H1 (cell line): ENCODE measurements around the gene RFX2. TPM values are rescaled to one million over a fixed set of nuclear protein-coding genes. Genes with fewer than 3 reads are reported as not detected.

Experiments used
- CTCF ChIA-PET: fragments of 300-600 bp; sonication (Branson Sonifier 250); formaldehyde crosslinking; loops from one replicate; lab custom pipeline; 2021; ENCODE audit not compliant: partially characterized antibody; lab: Charles Lee
- POLR2A ChIA-PET: fragments of 300-600 bp; sonication (Branson Sonifier 250); formaldehyde crosslinking; loops from one replicate; lab custom pipeline; 2021; ENCODE audit warnings: inconsistent platforms; ENCODE audit not compliant: partially characterized antibody; lab: Charles Lee
- DNase-seq, 2 experiments: peaks; one replicate each; pipeline versions ENCODE4 v3.0.0 to v3.0.0-alpha.2; 2010 to 2022; ENCODE audit warnings: low spot score in 2 of 2, low read depth in 1 of 2, mixed read lengths in 1 of 2
- FAIRE-seq: peaks from 2 replicates; lab custom pipeline; 2011; peaks lifted over from hg19 to GRCh38; lab: Jason Lieb, UNC
- H2AFZ ChIP-seq: 2 replicates; pipeline ENCODE4 v1.8.1; 2012; ENCODE audit warnings: low read length, inconsistent platforms
- H2AK5ac ChIP-seq: 2 replicates; pipeline ENCODE4 v1.6.1; 2013; ENCODE audit warnings: low read depth, low read length
- H2BK120ac ChIP-seq: replicated peaks from 2 replicates; pipeline ENCODE3; 2013; ENCODE audit warnings: low read depth, low read length, inconsistent platforms
- H2BK12ac ChIP-seq: 2 replicates; pipeline ENCODE4 v1.6.1; 2013; ENCODE audit warnings: low read depth, low read length
- H2BK15ac ChIP-seq: 2 replicates; pipeline ENCODE4 v1.6.1; 2013; ENCODE audit warnings: low read length
- H2BK20ac ChIP-seq: 2 replicates; pipeline ENCODE4 v1.6.1; 2013; ENCODE audit warnings: low read length
- H2BK5ac ChIP-seq: 2 replicates; pipeline ENCODE4 v1.6.1; 2013; ENCODE audit warnings: low read depth, low read length
- H3K14ac ChIP-seq: 2 replicates; pipeline ENCODE4 v1.6.1; 2013; ENCODE audit warnings: inconsistent platforms; ENCODE audit not compliant: insufficient read length
- H3K18ac ChIP-seq: 2 replicates; pipeline ENCODE4 v1.6.1; 2013; ENCODE audit warnings: low read length; ENCODE audit errors: extremely low read depth
- H3K23ac ChIP-seq: 2 replicates; pipeline ENCODE4 v1.6.1; 2013; ENCODE audit warnings: inconsistent platforms; ENCODE audit not compliant: insufficient read length
- H3K23me2 ChIP-seq: 2 replicates; pipeline ENCODE4 v1.6.1; 2013; ENCODE audit warnings: low read depth, low read length
- H3K27ac ChIP-seq: 2 replicates; pipeline ENCODE4 v1.6.1; 2011; ENCODE audit warnings: low read depth, low read length, inconsistent platforms
- H3K27me3 ChIP-seq, 4 experiments: replicated peaks in 1 of 4; 1 replicate in 1 of 4; 2 replicates in 3 of 4; pipeline versions ENCODE4 v1.6.1 to v1.8.1; 2011 to 2013; ENCODE audit warnings: low read length in 3 of 4, mild to moderate bottlenecking in 3 of 4, inconsistent platforms in 2 of 4, mixed read lengths in 2 of 4, moderate library complexity in 1 of 4; ENCODE audit not compliant: control insufficient read depth in 3 of 4, insufficient read depth in 3 of 4; ENCODE audit errors: extremely low read depth in 1 of 4
- H3K36me3 ChIP-seq, 4 experiments: 2 replicates each; pipeline versions ENCODE4 v1.6.1 to v1.8.1; 2011 to 2013; ENCODE audit warnings: mild to moderate bottlenecking in 4 of 4, low read length in 3 of 4, moderate library complexity in 2 of 4, control low read depth in 1 of 4, inconsistent platforms in 1 of 4; ENCODE audit not compliant: insufficient read depth in 4 of 4, control insufficient read depth in 2 of 4
- H3K4ac ChIP-seq: replicated peaks from 2 replicates; pipeline ENCODE3; 2013; ENCODE audit warnings: low read length, low read depth, mixed read lengths, inconsistent platforms; ENCODE audit not compliant: insufficient read length
- H3K4me1 ChIP-seq, 4 experiments: replicated peaks in 1 of 4; 1 replicate in 1 of 4; 2 replicates in 3 of 4; pipeline versions ENCODE4 v1.6.1 to v1.8.1; 2011 to 2013; ENCODE audit warnings: low read length in 3 of 4, inconsistent platforms in 2 of 4, mixed read lengths in 1 of 4; ENCODE audit not compliant: insufficient read depth in 4 of 4, control insufficient read depth in 3 of 4
- H3K4me2 ChIP-seq, 2 experiments: 2 replicates each; pipeline versions ENCODE4 v1.6.1 to v1.8.1; 2011 to 2013; ENCODE audit warnings: low read depth in 2 of 2, low read length in 2 of 2, control low read depth in 1 of 2, inconsistent platforms in 1 of 2, mild to moderate bottlenecking in 1 of 2; ENCODE audit not compliant: insufficient read depth in 1 of 2
- H3K4me3 ChIP-seq, 4 experiments: fragments of 200-600, 300-600 bp in 1 of 4; sonication (generic), shearing (Covaris generic), sonication (Bioruptor Twin) in 1 of 4; 2 replicates each; pipeline versions ENCODE4 v1.5.1 to v1.8.1; 2011 to 2016; ENCODE audit warnings: low read length in 4 of 4, low read depth in 3 of 4, control low read depth in 2 of 4, inconsistent platforms in 2 of 4, mild to moderate bottlenecking in 2 of 4, mixed read lengths in 1 of 4, moderate library complexity in 1 of 4; ENCODE audit not compliant: insufficient read depth in 2 of 4; ENCODE audit errors: extremely low read depth in 1 of 4
- H3K56ac ChIP-seq: replicated peaks from 2 replicates; pipeline ENCODE3; 2013; ENCODE audit warnings: low read depth, mild to moderate bottlenecking, mixed read lengths, low read length, inconsistent platforms; ENCODE audit not compliant: insufficient read length
- H3K79me1 ChIP-seq: 2 replicates; pipeline ENCODE4 v1.6.1; 2013; ENCODE audit warnings: low read depth, low read length, control low read depth
- H3K79me2 ChIP-seq, 2 experiments: 2 replicates each; pipeline versions ENCODE4 v1.6.1 to v1.8.1; 2012 to 2013; ENCODE audit warnings: low read length in 2 of 2, mild to moderate bottlenecking in 2 of 2, inconsistent platforms in 1 of 2; ENCODE audit not compliant: insufficient read depth in 2 of 2, control insufficient read depth in 1 of 2
- H3K9ac ChIP-seq, 4 experiments: replicated peaks in 1 of 4; 1 replicate in 1 of 4; 2 replicates in 3 of 4; pipeline versions ENCODE4 v1.6.1 to v1.8.1; 2011 to 2013; ENCODE audit warnings: low read depth in 3 of 4, low read length in 3 of 4, control low read depth in 2 of 4, mild to moderate bottlenecking in 2 of 4, moderate library complexity in 2 of 4, inconsistent platforms in 1 of 4; ENCODE audit errors: extremely low read depth in 1 of 4
- H3K9me3 ChIP-seq, 2 experiments: 2 replicates each; pipeline versions ENCODE4 v1.6.1 to v1.8.1; 2012 to 2013; ENCODE audit warnings: mild to moderate bottlenecking in 2 of 2, moderate library complexity in 2 of 2, control low read depth in 1 of 2, inconsistent platforms in 1 of 2, low read depth in 1 of 2, low read length in 1 of 2, mixed read lengths in 1 of 2; ENCODE audit not compliant: insufficient read depth in 2 of 2
- H4K20me1 ChIP-seq, 2 experiments: replicated peaks in 1 of 2; 2 replicates each; pipeline versions ENCODE3 to v1.8.1; 2011 to 2013; ENCODE audit warnings: inconsistent platforms in 2 of 2, low read length in 2 of 2, mild to moderate bottlenecking in 1 of 2; ENCODE audit not compliant: insufficient read depth in 2 of 2, control insufficient read depth in 1 of 2
- H4K5ac ChIP-seq: 2 replicates; pipeline ENCODE4 v1.6.1; 2013; ENCODE audit warnings: low read length, low read depth, mixed read lengths, inconsistent platforms; ENCODE audit not compliant: insufficient read length
- H4K8ac ChIP-seq: 2 replicates; pipeline ENCODE4 v1.8.0; 2013; ENCODE audit warnings: mild to moderate bottlenecking, moderate library complexity, low read length, inconsistent platforms; ENCODE audit not compliant: insufficient read depth; ENCODE audit errors: extremely low read depth
- H4K91ac ChIP-seq: replicated peaks from 2 replicates; pipeline ENCODE3; 2013; ENCODE audit warnings: low read length, mixed read lengths, inconsistent platforms; ENCODE audit not compliant: insufficient read length
- ASH2L ChIP-seq: fragments of 200-600, 300-600 bp; sonication (generic); IDR thresholded peaks from one replicate; pipeline ENCODE4 v1.7.1; 2017; ENCODE audit warnings: low read length
- ATF2 ChIP-seq: IDR thresholded peaks from 2 replicates; pipeline ENCODE4 v1.6.1; 2012; ENCODE audit warnings: low read length, inconsistent platforms
- CEBPB ChIP-seq: IDR thresholded peaks from 2 replicates; pipeline ENCODE4 v1.6.1; 2012; ENCODE audit warnings: low read depth, low read length
- CREB1 ChIP-seq: IDR thresholded peaks from 2 replicates; pipeline ENCODE4 v1.6.1; 2012; ENCODE audit warnings: inconsistent platforms
- CTCF ChIP-seq, 3 experiments: IDR thresholded peaks; 1 replicate in 2 of 3; 2 replicates in 1 of 3; pipeline versions ENCODE4 v1.5.1 to v1.6.1; 2011; ENCODE audit warnings: low read length in 3 of 3, mild to moderate bottlenecking in 3 of 3, inconsistent platforms in 2 of 3, low read depth in 1 of 3, moderate library complexity in 1 of 3; ENCODE audit not compliant: insufficient read depth in 1 of 3; ENCODE audit errors: control extremely low read depth in 1 of 3
- HDAC2 ChIP-seq, 2 experiments: fragments of 300-600 bp in 1 of 2; sonication (generic) in 1 of 2; IDR thresholded peaks; 2 replicates each; pipeline ENCODE4 v1.6.1; 2011 to 2012; ENCODE audit warnings: low read depth in 2 of 2, low read length in 2 of 2, mild to moderate bottlenecking in 2 of 2, moderate library complexity in 2 of 2, borderline replicate concordance in 1 of 2, inconsistent platforms in 1 of 2
- HDAC6 ChIP-seq: IDR thresholded peaks from one replicate; pipeline ENCODE4 v1.7.1; 2012; ENCODE audit warnings: low read depth, mild to moderate bottlenecking, inconsistent platforms, low read length, moderate library complexity
- SIN3A ChIP-seq, 2 experiments: IDR thresholded peaks in 1 of 2; conservative IDR thresholded peaks in 1 of 2; 2 replicates each; pipeline ENCODE4 v1.6.1; 2011 to 2012; ENCODE audit warnings: low read length in 2 of 2, improper control_type of control experiment in 1 of 2, low read depth in 1 of 2, mild to moderate bottlenecking in 1 of 2
- USF2 ChIP-seq: IDR thresholded peaks from 2 replicates; pipeline ENCODE4 v1.6.1; 2011; ENCODE audit warnings: low read length, improper control_type of control experiment
- polyA plus RNA-seq, 7 experiments: library from polyadenylated mRNA; depleted of rRNA in 3 of 7; stranded (reverse) in 5 of 7; unstranded in 2 of 7; fragments of >200 nt in 5 of 7; fragments of 200-250 nt in 2 of 7; gene quantifications; 1 replicate in 5 of 7; 2 replicates in 1 of 7; 4 replicates in 1 of 7; pipeline versions ENCODE4 v1.2.1 to v1.2.3, GENCODE V29; 2011 to 2013; ENCODE audit warnings: missing spikeins in 2 of 7, mixed read lengths in 2 of 7
- total RNA-seq: library from RNA; stranded (reverse); fragmentation: NEBNext Ultra II Directional; extraction: Animal tissue kit (Norgen Biotek cat#: 25700); gene quantifications from 2 replicates; pipeline ENCODE4 v1.2.1, GENCODE V29; 2021

Gene RFX2
- total and polyA plus RNA-seq, 2 of the 8 experiments (the other 6 are each of a cell fraction or from before 2014, with no cell fraction given): 4.8 to 5.3 TPM

GRCh38 chr19:6119031-6119430 lies 8.7 kb upstream of the RFX2 start:
- no peak overlapping the region for H4K8ac ChIP-seq
- no peak overlapping the region for H4K91ac ChIP-seq
- ChIA-PET POLR2A (interaction anchor here (0.6 kb wide), 1 partner anchor 145 kb away, joined by 3 read pairs; no protein-coding TSS in a partner anchor), CTCF (no interaction called here)
- no peak overlapping the region for H3K4me3 ChIP-seq
- no peak overlapping the region for H3K56ac ChIP-seq
- no peaks in the 10 kb centered on the region; the same call in 1 of the 2 replicates for H3K23me2 ChIP-seq
- H2AFZ ChIP-seq: no peak overlapping the region
- H3K4me2 ChIP-seq: no peak overlapping the region
- H3K4me1 ChIP-seq: no peaks in the 10 kb centered on the region
- no peaks in the 10 kb centered on the region for H3K36me3 ChIP-seq
- H2BK12ac ChIP-seq: no peak overlapping the region
- no peak overlapping the region for H3K18ac ChIP-seq
- FAIRE-seq (no peak), DNase-seq (no peak)
- no peak overlapping the region for H3K14ac ChIP-seq
- H4K5ac ChIP-seq: no peak overlapping the region
- H4K20me1 ChIP-seq: no peaks in the 10 kb centered on the region
- no peak overlapping the region for H2BK20ac ChIP-seq
- H3K9ac ChIP-seq: no peak overlapping the region
- no peak overlapping the region for H2BK15ac ChIP-seq
- no peak overlapping the region for H2BK120ac ChIP-seq
- no peaks in the 10 kb centered on the region for H3K79me2 ChIP-seq
- no peaks in the 10 kb centered on the region for H3K79me1 ChIP-seq
- peaks cover 0 to 7% of the 10 kb centered on the region in 2 experiments; a peak in 1 of 4 replicates for H3K9me3 ChIP-seq
- TF ChIP-seq HDAC2 (IDR thresholded peaks at IDR 0.05; ENCODE audit: borderline replicate concordance in 1 of 2, low read depth in 2 of 2, low read length in 2 of 2): no peak
- no peak for TF ChIP-seq CTCF (IDR thresholded peaks at IDR 0.05; ENCODE audit: control extremely low read depth in 1 of 3, insufficient read depth in 1 of 3, low read depth in 1 of 3, low read length in 3 of 3)
- TF ChIP-seq HDAC6: no peak
- TF ChIP-seq ASH2L: no peak
- TF ChIP-seq CEBPB: no peak
- TF ChIP-seq SIN3A (conservative IDR thresholded peaks at IDR 0.05 in 1 of 2, IDR thresholded peaks at IDR 0.05 in 1 of 2; ENCODE audit: low read depth in 1 of 2, low read length in 2 of 2): no peak
- no peak for TF ChIP-seq CREB1
- TF ChIP-seq ATF2: no peak
- no peak for TF ChIP-seq USF2
- no peak overlapping the region for H2BK5ac ChIP-seq
- peaks cover 0 to 2% (median 0%) of the 10 kb centered on the region in 4 experiments; a peak in 1 of 7 replicates for H3K27me3 ChIP-seq
- no peak overlapping the region for H3K27ac ChIP-seq
- no peak overlapping the region for H3K4ac ChIP-seq
- H3K23ac ChIP-seq: no peak overlapping the region
- H2AK5ac ChIP-seq: no peak overlapping the region
